Mucosa of descending colon (tissue), 3 donors: ENCODE measurements around the gene AP4B1. TPM values are rescaled to one million over a fixed set of nuclear protein-coding genes. Genes with fewer than 3 reads are reported as not detected.
A peak's percentile ranks its signal among the peaks of the same experiment; 100 is the strongest.

Source experiments
- ATAC-seq: fragments of 200-7000 bp; cut with Tn5 transposase; one replicate; pipeline ENCODE4 v1.9.1; 2020; ENCODE audit warnings: mild to moderate bottlenecking, moderate library complexity
- DNase-seq, 3 donors: peaks; one replicate each; pipeline ENCODE4 v3.0.0-alpha.2; 2020
- H3K36me3 ChIP-seq: fragments of 200-600 bp; one replicate; pipeline ENCODE4 v1.8.0; 2021; ENCODE audit warnings: low read depth, mild to moderate bottlenecking
- H3K4me1 ChIP-seq: fragments of 200-600 bp; one replicate; pipeline ENCODE4 v1.8.0; 2021; ENCODE audit warnings: low read depth, mild to moderate bottlenecking
- H3K4me3 ChIP-seq: fragments of 200-600 bp; one replicate; pipeline ENCODE4 v1.8.0; 2021; ENCODE audit warnings: mild to moderate bottlenecking
- H3K9me3 ChIP-seq: fragments of 200-600 bp; one replicate; pipeline ENCODE4 v1.8.0; 2021; ENCODE audit warnings: mild to moderate bottlenecking
- CTCF ChIP-seq: fragments of 200-600 bp; IDR thresholded peaks from one replicate; pipeline ENCODE4 v1.8.0; 2022; ENCODE audit warnings: antibody characterized with exemption, mild to moderate bottlenecking
- intact Hi-C, 2 donors: fragments of 100-400 bp; cut with DNase I in 1 of 2; cut with micrococcal nuclease in 1 of 2; formaldehyde crosslinking; loops; one replicate each; pipeline versions ENCODE4 v1.11.0 to v1.11.1; 2022; cut with DNase I, micrococcal nuclease
- total RNA-seq, 3 donors: library from RNA; stranded (reverse); fragmentation: NEBNext Ultra II Directional in 2 of 3; extraction: Animal tissue kit (Norgen Biotek cat#: 25700) in 2 of 3; gene quantifications; one replicate each; pipeline versions ENCODE4 v1.2.1 to v1.2.4, GENCODE V29; 2021 to 2023
- donor health status: DM: no; HTN: no; CAD: no; lungs with moderate emphysema.
- donor health status: DM: no; HTN: no; CAD: no.
- donor health status: DM: no; HTN: yes; CAD: no.

The AP4B1 gene
- total RNA-seq, 3 donors from 2014 or later = 26.6 to 40.0 (median 28.7) TPM

DNA sequence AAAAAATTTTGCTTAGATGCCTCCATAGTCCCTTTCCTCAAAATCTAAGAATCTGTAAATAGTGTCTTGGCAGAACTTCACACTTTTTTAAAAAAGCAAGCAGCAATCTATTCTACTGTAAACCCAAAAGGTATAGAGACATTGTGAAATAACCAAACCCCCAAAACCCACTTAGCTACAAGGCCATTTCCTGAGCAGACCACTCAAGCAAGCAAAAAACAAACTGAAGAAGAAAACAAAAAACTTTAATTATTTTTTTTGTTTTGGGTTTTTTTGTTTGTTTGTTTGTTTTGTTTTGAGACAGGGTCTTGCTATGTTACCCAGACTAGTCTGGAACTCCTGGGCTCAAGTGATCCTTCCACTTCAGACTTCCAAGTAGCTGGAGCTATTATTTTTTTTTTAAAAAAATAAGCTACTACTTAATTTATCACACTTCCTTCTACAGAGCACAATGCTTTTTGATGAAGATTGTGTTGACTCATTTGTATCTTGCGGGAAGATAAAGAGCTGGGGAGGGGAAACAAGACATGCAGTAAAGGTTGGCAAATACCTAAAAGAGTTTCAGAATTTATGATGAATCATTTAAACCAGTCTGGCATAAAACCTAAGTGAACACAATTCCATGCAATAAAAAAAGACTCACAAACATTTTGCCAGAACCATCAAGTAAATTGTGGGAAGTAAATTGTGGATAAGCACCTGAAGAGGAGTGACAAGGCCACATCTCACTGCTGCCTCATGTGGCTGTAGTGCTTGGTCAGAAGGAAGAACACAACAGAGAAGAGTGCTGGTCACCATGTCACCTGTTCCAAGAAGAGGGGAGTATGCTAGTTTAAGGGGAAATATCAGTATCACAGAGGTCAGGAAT is 30.4 kb downstream of the AP4B1 start:
- DNase-seq (peak in 1 of 3 donors; percentile 70), ATAC-seq (peak; percentile 86)
- Histone ChIP-seq H3K4me3 (no peak overlapping the region), H3K4me1 (no peaks in the 10 kb centered on the region), H3K9me3 (no peaks in the 10 kb centered on the region), H3K36me3 (no peaks in the 10 kb centered on the region)
- no peak for TF ChIP-seq CTCF
- intact Hi-C loops = no loop called here

GRCh38 chr1:113872219-113872935 is 32.2 kb downstream of the AP4B1 start:
- ATAC-seq (peak; percentile 5), DNase-seq (no peak)
- Histone ChIP-seq H3K4me3 (no peak overlapping the region), H3K4me1 (no peaks in the 10 kb centered on the region), H3K9me3 (no peaks in the 10 kb centered on the region), H3K36me3 (no peaks in the 10 kb centered on the region)
- intact Hi-C loops = no loop called here
- TF ChIP-seq CTCF = no peak

GRCh38 chr1:113871597-113872113 is 32.9 kb downstream of the AP4B1 start, which contains the start of gene PTPN22:
Gene PTPN22 (minus strand): TSS chr1:113871712.
- ATAC-seq = peak; percentile 80
- H3K4me3 ChIP-seq = no peak within 1 kb of the TSS
- H3K9me3 ChIP-seq = no peaks in the 10 kb centered on the region
- no peaks in the 10 kb centered on the region for H3K36me3 ChIP-seq
- H3K4me1 ChIP-seq = no peaks in the 10 kb centered on the region
- no peak for TF ChIP-seq CTCF
- intact Hi-C loops = no loop called here
- peak; percentile 56 to 78 (median 67) for DNase-seq

- no peak overlapping the region for H3K4me3 ChIP-seq
- no peaks in the 10 kb centered on the region for H3K4me1 ChIP-seq
- intact Hi-C loops = no loop called here
- ATAC-seq (no peak), DNase-seq (no peak)
- TF ChIP-seq CTCF = no peak
- no peaks in the 10 kb centered on the region for H3K36me3 ChIP-seq
- H3K9me3 ChIP-seq = no peaks in the 10 kb centered on the region
Observed at GRCh38 chr1:113870778-113871177, 33.8 kb downstream of the AP4B1 start.

- no peak overlapping the region for H3K4me3 ChIP-seq
Observed at GRCh38 chr1:113868387-113869083, 36.1 kb downstream of the AP4B1 start.

More at GRCh38 chr1:113868387-113869083, 36.1 kb downstream of the AP4B1 start:
- ATAC-seq (no peak), DNase-seq (no peak)
- Histone ChIP-seq H3K4me1 (no peaks in the 10 kb centered on the region), H3K36me3 (no peaks in the 10 kb centered on the region), H3K9me3 (no peaks in the 10 kb centered on the region)
- TF ChIP-seq CTCF = no peak
- intact Hi-C loops = no loop called here
